Measurements from ENCODE around the gene PRKG2. TPM values are rescaled to one million over a fixed set of nuclear protein-coding genes. Genes with fewer than 3 reads are reported as not detected.

The PRKG2 gene
- total RNA-seq, 4 donors from 2014 or later = 0.34 to 1.7 (median 1.2) TPM

- WGBS, 2 donors = 51 to 55% methylated on average over 5 of the region's 5 CpGs
- intact Hi-C loops (cut with DNase I; ENCODE audit: low total_unique reads) = loop anchor here (5.0 kb wide), 1 partner anchor 287 kb away; no protein-coding TSS in a partner anchor
- no peak overlapping the region for H3K4me3 ChIP-seq (ENCODE audit: low read depth, poor library complexity, severe bottlenecking)
- TF ChIP-seq POLR2A (IDR thresholded peaks at IDR 0.05) (no peak), CTCF (IDR thresholded peaks at IDR 0.05) (no peak)
- DNase-seq (ENCODE audit: low spot score in 2 of 2) = no peak
These were observed 149.6 kb downstream of the PRKG2 start for GRCh38 chr4:81065446-81065845.

- no peak for TF ChIP-seq CTCF (IDR thresholded peaks at IDR 0.05)
- no peak for TF ChIP-seq POLR2A (IDR thresholded peaks at IDR 0.05)
- intact Hi-C loops (cut with DNase I; ENCODE audit: low total_unique reads) = no loop called here
- H3K4me3 ChIP-seq (ENCODE audit: low read depth, poor library complexity, severe bottlenecking) = no peak overlapping the region
- DNase-seq (ENCODE audit: low spot score in 2 of 2) = no peak
- WGBS, 2 donors = 23 to 34% methylated on average over 1 of the region's 1 CpG
These were observed 153.0 kb downstream of the PRKG2 start for GRCh38 chr4:81062001-81062400.

- no peak for TF ChIP-seq POLR2A (IDR thresholded peaks at IDR 0.05)
- no peak for TF ChIP-seq CTCF (IDR thresholded peaks at IDR 0.05)
- intact Hi-C loops (cut with DNase I; ENCODE audit: low total_unique reads) = no loop called here
- H3K4me3 ChIP-seq (ENCODE audit: low read depth, poor library complexity, severe bottlenecking) = no peak overlapping the region
- DNase-seq (ENCODE audit: low spot score in 2 of 2) = no peak
These were observed 153.7 kb downstream of the PRKG2 start for GRCh38 chr4:81061344-81061730.

- TF ChIP-seq CTCF (IDR thresholded peaks at IDR 0.05) = no peak
- TF ChIP-seq POLR2A (IDR thresholded peaks at IDR 0.05) = no peak
- no peak overlapping the region for H3K4me3 ChIP-seq (ENCODE audit: low read depth, poor library complexity, severe bottlenecking)
- intact Hi-C loops (cut with DNase I; ENCODE audit: low total_unique reads) = no loop called here
- 73 to 74% methylated on average over 6 of the region's 6 CpGs for WGBS, 2 donors
- no peak for DNase-seq (ENCODE audit: low spot score in 2 of 2)
These were observed 154.3 kb downstream of the PRKG2 start for GRCh38 chr4:81060587-81061343.

DNA sequence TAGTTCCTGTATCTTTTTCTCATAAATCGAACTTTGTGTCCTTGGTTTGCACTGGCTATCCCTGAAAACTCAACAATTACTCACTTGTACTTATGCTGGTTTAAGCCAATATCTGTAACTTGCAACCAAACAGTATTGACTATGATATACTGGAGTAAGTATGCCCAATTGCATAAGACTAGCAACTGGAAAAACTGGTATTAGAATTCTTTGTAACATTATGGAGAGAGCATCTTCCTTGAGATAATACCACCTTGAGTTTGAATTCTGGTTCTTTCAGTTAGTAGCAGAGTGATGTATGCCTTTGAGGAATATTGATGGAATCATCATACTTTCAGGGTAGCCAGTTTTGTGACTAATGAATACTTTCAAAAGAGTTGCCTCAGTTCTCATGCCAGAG, 156.4 kb downstream of the PRKG2 start:
- WGBS, 2 donors = 69 to 78% methylated on average over 1 of the region's 1 CpG
- H3K4me3 ChIP-seq (ENCODE audit: low read depth, poor library complexity, severe bottlenecking) = no peak overlapping the region
- TF ChIP-seq CTCF (IDR thresholded peaks at IDR 0.05) (no peak), POLR2A (IDR thresholded peaks at IDR 0.05) (no peak)
- intact Hi-C loops (cut with DNase I; ENCODE audit: low total_unique reads) = no loop called here
- no peak for DNase-seq (ENCODE audit: low spot score in 2 of 2)

Data from lower leg skin (tissue), 4 donors.